GM19468 (cell line): ENCODE measurements around the gene CLEC2A.
"Not testable (repeated sequence)": the region's sequence is repeated elsewhere in the genome, so short reads cannot be mapped to it uniquely, and the experiment has no call there.

Experiments
- ATAC-seq: cut with Tn5 transposase; IDR thresholded peaks from one replicate; pipeline ENCODE4 v1.9.1; 2021; ENCODE audit warnings: mild to moderate bottlenecking, moderate library complexity, moderate number of reproducible peaks; ENCODE audit not compliant: unreplicated experiment; ENCODE audit errors: extremely low read depth

The CLEC2A gene

DNA sequence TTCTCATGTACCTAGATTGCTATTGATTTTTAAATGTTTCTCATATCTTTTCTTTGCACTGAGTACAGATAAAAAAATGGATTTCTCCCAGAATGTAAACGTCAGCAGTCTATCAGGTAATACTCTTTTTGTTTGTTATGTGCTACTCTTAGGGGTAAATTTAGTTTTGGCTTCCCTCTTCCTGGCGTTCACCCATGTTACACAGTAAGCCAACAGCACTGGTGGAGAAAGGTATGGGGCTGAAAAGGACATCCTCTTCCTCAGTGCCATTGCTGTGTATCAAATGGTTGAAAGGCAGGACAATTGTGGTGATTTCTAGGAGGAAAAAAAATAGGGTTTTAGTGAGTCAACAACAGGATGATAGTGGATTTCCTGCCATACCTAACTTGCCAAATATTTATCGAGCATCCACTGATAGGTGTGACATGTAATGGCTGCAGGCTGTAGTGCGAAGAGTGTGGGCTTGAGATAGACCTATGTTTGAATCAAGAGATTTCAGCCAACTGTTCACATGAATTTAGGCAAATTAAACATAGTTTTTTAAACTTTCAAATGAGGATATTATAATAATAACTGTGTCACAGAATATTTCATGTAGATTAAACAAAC lies 43.4 kb downstream of the CLEC2A start:
- no peak for ATAC-seq

DNA sequence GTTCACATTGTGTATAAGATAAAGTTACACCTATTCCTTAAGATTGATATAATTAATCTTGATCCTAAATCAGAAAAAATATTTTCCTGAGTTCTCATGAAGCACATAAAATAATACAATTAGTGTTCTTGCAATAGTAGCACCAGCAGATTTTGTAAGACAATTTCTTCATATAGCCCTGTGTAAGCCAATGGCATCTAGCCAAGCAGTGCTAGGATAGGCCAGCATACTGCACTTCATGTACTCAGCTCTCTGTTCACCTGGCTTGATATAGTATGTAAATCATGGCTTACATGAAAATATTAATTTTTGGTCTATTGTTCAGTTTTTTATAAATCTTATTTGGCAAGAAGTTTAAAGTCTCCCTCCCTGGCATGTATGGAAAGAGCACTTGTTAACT lies 49.0 kb downstream of the CLEC2A start:
- ATAC-seq: no peak

DNA sequence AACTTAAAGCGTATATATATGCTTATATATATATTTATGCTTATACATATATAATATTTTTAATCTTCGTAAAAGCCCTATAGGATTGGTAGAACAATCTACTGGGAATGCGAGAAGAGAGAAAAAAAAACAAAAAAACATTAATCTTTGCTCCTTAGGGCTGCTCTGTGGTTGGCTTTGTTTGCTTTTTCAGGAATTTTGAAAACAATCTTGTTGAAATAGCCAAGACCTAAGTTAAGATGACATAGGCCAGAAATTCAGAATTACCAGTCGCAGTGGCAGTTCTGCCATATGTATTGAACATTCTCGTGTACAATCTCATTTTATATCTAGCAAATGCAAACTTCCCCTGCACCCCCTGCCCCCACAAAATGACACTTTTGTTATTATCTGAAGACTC lies 50.2 kb downstream of the CLEC2A start:
- ATAC-seq: no peak

DNA sequence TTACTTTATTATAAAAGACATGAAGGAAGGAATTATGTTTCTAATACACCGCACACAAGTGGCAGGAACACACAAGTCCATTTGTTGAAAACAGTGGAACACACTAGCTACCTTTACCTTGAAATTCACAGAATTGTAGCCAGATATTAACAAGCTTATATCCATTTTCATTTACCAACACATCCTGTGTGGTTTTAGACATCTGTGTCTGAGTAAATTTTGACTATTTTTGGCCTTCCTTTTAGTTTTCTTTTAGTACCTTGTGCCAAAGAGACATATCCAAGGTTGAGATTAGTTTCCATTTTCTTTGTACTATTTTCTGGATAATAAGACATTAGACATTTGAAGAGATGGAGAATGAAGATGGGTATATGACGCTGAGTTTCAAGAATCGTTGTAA lies 50.9 kb downstream of the CLEC2A start, which contains the start of gene KLRF2:
Gene KLRF2, plus strand, starts transcription at position 244 of the 400 bp plus-strand sequence. Its CDS starts 107 bp downstream, at position 351.
- no peak for ATAC-seq

DNA sequence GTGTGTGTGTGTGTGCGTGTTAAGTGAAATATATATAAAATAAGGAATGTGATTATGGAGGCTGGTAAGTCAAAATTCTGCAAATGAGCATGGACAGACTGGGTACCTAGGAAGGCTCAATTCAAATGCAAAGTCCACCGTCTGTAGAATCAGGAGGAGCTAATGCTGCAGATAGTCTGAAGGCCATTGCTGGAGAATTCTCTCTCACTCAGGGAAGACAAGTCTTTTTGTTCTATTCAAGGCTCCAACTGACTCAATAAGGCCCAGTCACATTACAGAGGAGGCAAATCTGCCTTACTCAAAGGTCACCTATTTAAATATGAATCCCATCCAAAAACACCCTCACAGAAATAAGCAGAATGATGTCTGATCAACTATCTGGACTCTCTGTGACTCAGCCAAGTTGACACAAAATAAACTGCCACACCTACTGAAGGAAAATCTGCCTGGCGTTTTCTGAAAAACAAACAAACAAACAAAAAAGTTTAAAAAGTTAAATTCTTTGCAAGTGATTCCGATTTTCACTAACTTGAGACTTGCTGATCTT lies 51.6 kb downstream of the CLEC2A start:
- no peak for ATAC-seq

DNA sequence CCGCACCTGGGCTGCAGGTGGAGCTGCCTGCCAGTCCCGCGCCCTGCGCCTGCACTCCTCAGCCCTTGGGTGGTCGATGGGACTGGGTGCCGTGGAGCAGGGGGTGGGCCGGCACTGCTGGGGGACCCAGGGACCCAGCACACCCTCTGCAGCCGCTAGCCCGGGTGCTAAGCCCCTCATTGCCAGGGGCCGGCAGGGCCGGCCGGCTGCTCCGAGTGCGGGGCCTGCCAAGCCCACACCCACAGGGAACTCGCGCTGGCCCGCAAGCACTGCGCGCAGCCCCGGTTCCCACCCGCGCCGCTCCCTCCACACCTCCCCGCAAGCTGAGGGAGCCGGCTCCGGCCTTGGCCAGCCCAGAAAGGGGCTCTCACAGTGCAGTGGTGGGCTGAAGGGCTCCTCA lies 56.0 kb downstream of the CLEC2A start:
- not testable (repeated sequence) for ATAC-seq

DNA sequence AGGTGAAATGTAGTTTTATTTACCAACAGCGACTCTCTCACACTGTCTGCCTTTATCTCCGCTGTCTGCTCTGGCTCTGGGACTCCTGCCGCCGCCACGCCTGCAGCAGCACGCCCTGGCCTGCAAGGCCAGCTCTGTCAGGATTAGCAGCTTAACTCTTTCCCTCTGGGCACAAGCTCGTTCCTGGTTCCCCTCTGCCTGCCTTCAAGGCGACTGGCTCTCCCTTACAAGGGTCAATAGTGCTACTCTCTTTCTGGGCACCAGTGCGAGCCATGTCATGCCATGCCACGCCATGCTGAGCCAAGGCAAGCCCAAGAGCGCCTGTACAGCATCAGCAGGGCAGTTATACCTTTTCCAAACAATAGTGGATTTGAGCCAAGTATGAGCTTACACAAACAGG lies 59.4 kb downstream of the CLEC2A start:
- ATAC-seq: no peak

DNA sequence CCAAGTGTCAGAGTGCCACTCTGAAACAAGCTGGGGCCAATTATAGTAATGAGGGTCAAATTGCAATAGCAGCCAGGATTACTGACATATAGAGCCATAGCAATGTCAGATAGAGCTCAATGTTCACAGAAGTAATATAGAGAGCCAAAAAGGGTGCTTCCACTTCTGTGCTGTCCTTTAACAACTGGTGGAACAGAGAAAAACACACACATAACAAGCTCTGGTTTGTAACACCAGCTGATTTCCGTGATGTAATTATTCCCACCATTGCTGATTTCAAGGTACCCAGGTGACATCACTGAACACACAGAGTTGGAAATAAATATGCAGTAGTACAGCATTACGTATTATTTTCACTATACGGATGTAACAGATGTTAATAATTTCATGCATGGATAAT lies 60.0 kb downstream of the CLEC2A start:
- ATAC-seq: no peak

DNA sequence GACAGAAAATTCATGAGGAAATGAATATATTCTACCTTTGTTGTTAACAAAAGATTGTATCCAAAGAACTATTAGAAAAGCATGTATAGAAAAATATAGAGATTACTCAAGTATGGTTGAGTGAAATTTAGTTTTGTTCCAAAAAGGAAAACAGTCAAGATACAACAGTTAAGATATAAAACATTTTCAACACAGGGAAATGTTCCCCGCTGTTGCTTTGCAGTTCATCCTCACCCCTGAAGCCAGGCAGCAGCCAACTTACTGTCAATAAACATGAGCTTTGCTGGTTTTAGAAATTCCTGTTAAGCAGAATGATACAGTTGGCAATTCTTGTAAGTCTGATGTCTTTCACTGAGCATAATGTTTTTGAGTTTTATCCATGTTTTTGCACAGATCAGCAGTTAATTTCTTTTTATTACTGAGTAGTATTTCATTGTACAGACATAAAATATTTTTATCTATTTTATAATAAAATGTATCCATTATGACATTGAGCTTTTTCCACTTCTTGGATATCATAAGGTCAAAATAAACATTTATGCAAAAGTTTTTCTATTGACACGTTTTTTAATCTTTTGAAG lies 61.8 kb downstream of the CLEC2A start:
- no peak for ATAC-seq

DNA sequence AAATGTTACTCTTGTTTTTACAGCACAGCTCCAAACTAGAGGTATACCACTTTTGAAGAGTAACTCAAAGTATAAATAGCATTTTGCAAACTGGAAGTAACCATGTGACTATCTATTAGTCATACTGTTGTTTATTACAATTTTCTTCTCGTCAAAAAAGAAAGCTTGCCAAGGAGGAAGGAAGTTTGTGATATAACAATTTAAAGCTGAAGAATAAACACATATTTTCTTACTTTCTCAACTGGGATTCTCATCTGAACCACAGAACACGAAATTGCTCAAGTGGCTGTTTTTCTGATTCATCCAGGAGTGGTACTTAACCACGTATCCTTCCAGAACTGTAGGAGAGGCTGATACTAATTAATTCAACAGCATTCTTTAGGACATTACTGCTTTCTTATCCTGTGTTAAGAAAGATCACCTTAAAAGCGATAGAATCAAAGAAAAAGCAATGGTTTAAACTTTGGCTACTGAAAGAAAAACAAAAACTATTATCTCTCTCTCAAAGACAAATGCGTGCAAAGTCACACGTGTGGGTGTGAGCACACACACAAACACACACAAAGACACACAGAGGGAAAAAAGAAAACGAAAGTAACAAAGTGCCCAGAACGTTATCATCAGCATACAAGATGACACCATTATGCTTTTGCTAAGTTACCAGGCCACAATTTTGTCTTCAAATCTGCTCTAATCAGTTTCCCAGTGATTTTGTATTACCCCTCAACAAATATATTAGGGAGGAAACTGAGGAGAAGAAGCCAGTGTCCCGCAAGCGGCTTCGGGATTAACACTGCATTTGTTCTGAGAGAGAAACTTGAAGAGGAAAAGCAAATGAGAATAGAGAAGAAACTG lies 62.6 kb downstream of the CLEC2A start, which contains the start of gene CLEC2B:
Gene CLEC2B, minus strand, starts transcription at position 48 of the 855 bp plus-strand sequence.
- ATAC-seq: no peak

DNA sequence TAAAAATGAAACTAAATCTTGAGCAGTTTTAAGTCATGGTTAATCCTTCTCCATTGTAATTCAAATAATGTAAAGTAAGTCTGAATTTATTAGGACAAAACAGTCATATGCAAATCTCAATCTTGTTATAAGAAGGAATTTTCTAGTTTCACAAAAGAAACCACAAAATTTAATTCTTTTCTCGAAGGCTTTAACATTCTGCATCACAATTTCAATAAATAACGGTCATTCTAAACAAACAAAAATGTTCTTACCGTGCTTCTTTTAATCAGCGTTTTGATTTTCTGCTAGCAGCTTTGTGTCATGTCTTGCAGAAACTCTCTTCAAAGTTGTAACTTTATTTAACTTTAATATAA lies 63.2 kb downstream of the CLEC2A start:
- ATAC-seq: no peak

DNA sequence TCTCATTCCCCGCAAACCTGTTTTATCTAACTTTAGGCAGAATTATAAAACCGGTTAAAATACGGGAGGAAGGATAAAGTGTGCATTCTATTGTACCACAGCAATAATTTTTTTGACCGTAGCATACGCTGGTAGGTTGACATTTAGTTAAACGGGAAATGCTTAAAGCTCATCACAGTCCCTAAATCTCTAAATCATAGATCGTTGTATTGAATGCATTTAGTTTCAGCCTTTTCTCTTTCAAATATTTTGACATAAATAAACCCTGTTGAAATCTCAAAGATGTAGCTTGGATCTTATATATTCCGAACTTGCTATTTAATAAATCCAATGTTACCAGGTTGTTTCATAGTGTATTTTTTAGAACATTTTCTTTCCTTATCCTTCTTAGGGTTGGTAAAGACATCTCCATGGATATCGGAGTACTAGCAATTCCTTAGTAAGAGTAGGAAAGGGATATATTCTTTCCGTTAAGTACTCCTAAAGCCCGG lies 63.8 kb downstream of the CLEC2A start:
- no peak for ATAC-seq

DNA sequence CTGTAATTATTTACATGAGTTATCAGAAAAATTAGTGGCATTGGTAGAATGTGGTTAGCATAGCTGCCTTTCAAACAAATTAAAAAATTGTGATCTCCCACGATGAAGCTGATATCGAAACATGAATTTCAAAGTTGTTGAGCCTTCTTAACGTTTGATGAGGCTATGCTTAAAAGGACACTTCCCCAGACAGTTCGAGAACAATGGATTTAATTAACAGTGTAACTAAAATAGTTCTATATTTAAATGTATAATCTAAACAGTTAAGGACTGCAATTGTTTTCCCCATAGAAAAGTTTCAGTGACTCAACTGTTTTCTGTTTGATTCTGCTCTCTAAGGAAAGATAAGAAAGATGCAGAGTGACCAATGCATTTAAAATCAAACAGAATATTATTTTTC lies 64.6 kb downstream of the CLEC2A start:
- ATAC-seq: no peak

DNA sequence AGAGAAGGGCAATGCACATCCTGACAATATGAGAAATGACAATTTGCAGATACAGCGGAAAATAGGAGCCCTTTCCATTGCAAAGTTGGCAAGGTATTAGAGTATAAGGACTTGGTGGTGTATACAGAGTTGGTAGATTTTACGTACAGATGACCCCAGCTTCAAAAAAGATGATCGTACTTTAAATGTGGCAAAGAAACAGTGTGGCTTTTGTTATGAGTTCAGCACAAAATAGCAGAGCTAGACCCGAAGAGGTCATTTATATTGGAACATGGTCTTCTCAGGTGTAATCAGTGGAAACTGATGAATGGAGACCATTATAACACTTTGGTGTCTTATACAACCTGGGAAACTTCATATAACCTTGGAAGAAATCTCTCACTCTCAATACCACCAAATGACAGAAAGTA lies 65.3 kb downstream of the CLEC2A start:
- ATAC-seq: no peak

DNA sequence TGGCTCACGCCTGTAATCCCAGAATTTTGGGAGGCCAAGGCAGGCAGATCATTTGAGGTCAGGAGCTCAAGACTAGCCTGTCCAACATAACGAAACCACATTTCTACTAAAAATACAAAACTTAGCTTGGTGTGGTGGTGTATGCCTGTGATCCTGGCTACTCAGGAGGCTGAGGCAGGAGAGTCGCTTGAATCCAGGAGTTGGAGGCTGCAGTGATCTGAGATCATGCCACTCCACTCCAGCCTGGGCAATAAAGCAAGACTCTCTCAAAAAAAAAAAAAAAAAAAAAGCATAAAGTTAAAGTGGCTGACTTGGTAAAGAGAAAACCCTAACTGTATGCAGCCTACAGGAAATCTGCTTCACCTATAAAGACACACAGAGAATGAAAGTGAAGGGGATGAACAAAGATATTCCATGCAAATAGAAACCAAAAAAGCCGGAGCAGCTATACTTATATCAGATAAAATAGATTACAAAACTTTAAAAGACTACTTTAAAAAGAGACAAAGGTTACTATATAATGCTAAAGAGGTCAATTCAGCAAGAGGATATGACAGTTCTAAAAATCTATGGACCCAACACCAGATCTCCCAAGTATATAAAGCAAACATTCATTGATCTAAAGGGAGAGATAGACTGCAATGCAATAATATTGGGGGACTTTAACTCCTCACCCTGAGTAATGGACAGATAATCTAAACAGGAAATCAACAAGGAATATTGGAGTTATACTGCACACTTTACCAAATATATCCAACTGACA lies 67.1 kb downstream of the CLEC2A start:
- no peak for ATAC-seq
